ENCODE measurements around the gene UFM1. TPM values are rescaled to one million over a fixed set of nuclear protein-coding genes. Genes with fewer than 3 reads are reported as not detected.

UFM1 gene
- total and polyA plus RNA-seq, 2 of the 13 experiments (the other 11 are each of a cell fraction or from before 2014, with no cell fraction given): 42.6 to 47.0 TPM

DNA sequence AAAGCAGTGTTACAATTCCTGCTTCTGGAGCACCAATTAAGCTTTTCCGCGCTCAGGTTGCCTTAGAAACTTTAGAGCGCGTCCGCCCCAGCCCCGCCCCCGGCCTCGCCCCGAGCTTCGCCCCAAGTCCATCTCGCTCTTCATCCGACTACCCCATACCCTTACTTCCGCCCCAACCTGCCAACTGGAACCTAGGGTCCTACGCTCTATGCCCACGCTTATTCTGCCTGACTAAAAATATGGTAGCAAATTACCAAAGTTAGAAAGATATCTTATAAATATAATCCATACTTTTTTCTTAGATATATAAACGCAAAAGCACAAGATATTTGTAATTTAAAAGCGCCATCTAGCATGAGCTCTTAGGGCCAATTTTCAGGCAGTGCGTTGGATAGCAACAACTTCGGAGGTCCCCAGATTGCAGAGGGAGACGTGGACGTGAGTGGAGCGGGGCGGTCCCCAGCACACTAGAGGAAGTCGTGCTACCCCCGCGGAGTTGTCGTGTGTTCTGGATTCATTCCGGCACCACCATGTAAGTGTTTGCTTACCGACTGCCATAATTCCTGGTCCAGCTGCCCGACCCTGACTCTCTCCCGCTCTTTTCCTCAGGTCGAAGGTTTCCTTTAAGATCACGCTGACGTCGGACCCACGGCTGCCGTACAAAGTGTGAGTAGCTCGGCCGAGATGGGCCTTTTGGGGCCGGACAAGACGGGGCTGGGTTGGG lies at the start of gene UFM1 (continued):
- TF ChIP-seq, protein P1, sequence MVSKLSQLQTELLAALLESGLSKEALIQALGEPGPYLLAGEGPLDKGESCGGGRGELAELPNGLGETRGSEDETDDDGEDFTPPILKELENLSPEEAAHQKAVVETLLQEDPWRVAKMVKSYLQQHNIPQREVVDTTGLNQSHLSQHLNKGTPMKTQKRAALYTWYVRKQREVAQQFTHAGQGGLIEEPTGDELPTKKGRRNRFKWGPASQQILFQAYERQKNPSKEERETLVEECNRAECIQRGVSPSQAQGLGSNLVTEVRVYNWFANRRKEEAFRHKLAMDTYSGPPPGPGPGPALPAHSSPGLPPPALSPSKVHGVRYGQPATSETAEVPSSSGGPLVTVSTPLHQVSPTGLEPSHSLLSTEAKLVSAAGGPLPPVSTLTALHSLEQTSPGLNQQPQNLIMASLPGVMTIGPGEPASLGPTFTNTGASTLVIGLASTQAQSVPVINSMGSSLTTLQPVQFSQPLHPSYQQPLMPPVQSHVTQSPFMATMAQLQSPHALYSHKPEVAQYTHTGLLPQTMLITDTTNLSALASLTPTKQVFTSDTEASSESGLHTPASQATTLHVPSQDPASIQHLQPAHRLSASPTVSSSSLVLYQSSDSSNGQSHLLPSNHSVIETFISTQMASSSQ (IDR thresholded peaks at IDR 0.05; ENCODE audit: low read depth): no peak
- TF ChIP-seq, protein P1 (CRISPR knock-in tag; IDR thresholded peaks at IDR 0.05; ENCODE audit: borderline replicate concordance): no peak
- no peak for TF ChIP-seq NCOA1 (CRISPR knock-in tag; IDR thresholded peaks at IDR 0.05)
- peak; percentile 67 for TF ChIP-seq RFX3 (CRISPR knock-in tag; IDR thresholded peaks at IDR 0.05)
- TF ChIP-seq, protein P2, sequence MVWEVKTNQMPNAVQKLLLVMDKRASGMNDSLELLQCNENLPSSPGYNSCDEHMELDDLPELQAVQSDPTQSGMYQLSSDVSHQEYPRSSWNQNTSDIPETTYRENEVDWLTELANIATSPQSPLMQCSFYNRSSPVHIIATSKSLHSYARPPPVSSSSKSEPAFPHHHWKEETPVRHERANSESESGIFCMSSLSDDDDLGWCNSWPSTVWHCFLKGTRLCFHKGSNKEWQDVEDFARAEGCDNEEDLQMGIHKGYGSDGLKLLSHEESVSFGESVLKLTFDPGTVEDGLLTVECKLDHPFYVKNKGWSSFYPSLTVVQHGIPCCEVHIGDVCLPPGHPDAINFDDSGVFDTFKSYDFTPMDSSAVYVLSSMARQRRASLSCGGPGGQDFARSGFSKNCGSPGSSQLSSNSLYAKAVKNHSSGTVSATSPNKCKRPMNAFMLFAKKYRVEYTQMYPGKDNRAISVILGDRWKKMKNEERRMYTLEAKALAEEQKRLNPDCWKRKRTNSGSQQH (CRISPR knock-in tag; IDR thresholded peaks at IDR 0.05; ENCODE audit: low read depth): 0 out of 2 replicates have a peak, but pooled peaks have one; percentile 61
- TF ChIP-seq ZBTB38 (CRISPR knock-in tag; IDR thresholded peaks at IDR 0.05): no peak
- no peak for TF ChIP-seq MED8 (CRISPR knock-in tag; IDR thresholded peaks at IDR 0.05; ENCODE audit: insufficient replicate concordance)
- TF ChIP-seq ZNF225 (CRISPR knock-in tag; IDR thresholded peaks at IDR 0.05): no peak
- TF ChIP-seq CBX5 (CRISPR knock-in tag; IDR thresholded peaks at IDR 0.05; ENCODE audit: borderline replicate concordance): no peak
- no peak for TF ChIP-seq NFKBIZ (CRISPR knock-in tag; IDR thresholded peaks at IDR 0.05)
- TF ChIP-seq ZBTB42 (CRISPR knock-in tag; IDR thresholded peaks at IDR 0.05): no peak
- TF ChIP-seq ZNF343 (CRISPR knock-in tag; IDR thresholded peaks at IDR 0.05): no peak
- no peak for TF ChIP-seq KLF12 (CRISPR knock-in tag; IDR thresholded peaks at IDR 0.05; ENCODE audit: borderline replicate concordance)
- no peak for TF ChIP-seq MTA1 (CRISPR knock-in tag; IDR thresholded peaks at IDR 0.05; ENCODE audit: borderline replicate concordance)
- TF ChIP-seq ZNF839 (CRISPR knock-in tag; IDR thresholded peaks at IDR 0.05; ENCODE audit: borderline replicate concordance): no peak
- no peak for TF ChIP-seq MAFG (CRISPR knock-in tag; IDR thresholded peaks at IDR 0.05)
- no peak for TF ChIP-seq REL (CRISPR knock-in tag; conservative IDR thresholded peaks at IDR 0.05)
- no peak for TF ChIP-seq CENPT (CRISPR knock-in tag; IDR thresholded peaks at IDR 0.05; ENCODE audit: low read depth)
- no peak for TF ChIP-seq ZNF20 (CRISPR knock-in tag; IDR thresholded peaks at IDR 0.05)
- no peak for TF ChIP-seq SMAD1 (CRISPR knock-in tag; IDR thresholded peaks at IDR 0.05; ENCODE audit: borderline replicate concordance, low read depth)
- no peak for TF ChIP-seq FOXP1 (IDR thresholded peaks at IDR 0.05)
- no peak for TF ChIP-seq FOXP1 (CRISPR knock-in tag; IDR thresholded peaks at IDR 0.05)
- TF ChIP-seq YEATS4 (CRISPR knock-in tag; IDR thresholded peaks at IDR 0.05; ENCODE audit: borderline replicate concordance): peak; percentile 74
- TF ChIP-seq ZNF317 (CRISPR knock-in tag; IDR thresholded peaks at IDR 0.05): no peak
- TF ChIP-seq, protein P3, sequence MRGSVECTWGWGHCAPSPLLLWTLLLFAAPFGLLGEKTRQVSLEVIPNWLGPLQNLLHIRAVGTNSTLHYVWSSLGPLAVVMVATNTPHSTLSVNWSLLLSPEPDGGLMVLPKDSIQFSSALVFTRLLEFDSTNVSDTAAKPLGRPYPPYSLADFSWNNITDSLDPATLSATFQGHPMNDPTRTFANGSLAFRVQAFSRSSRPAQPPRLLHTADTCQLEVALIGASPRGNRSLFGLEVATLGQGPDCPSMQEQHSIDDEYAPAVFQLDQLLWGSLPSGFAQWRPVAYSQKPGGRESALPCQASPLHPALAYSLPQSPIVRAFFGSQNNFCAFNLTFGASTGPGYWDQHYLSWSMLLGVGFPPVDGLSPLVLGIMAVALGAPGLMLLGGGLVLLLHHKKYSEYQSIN (CRISPR knock-in tag; IDR thresholded peaks at IDR 0.05; ENCODE audit: borderline replicate concordance): no peak
- TF ChIP-seq, protein P4, sequence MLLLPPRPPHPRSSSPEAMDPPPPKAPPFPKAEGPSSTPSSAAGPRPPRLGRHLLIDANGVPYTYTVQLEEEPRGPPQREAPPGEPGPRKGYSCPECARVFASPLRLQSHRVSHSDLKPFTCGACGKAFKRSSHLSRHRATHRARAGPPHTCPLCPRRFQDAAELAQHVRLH (CRISPR knock-in tag; IDR thresholded peaks at IDR 0.05; ENCODE audit: borderline replicate concordance, low read depth): no peak

Data from HepG2 (cell line).